Esophagus squamous epithelium (tissue), 4 donors: ENCODE data around the gene ATP8A2.

ENCODE experiments used
- CTCF ChIP-seq, 6 experiments: fragments of 450-650 bp in 4 of 6; fragments of 200-600 bp in 2 of 6; sonication (generic) in 2 of 6; IDR thresholded peaks; one replicate each; pipeline ENCODE4 v1.5.1; 2016 to 2019; ENCODE audit warnings: antibody characterized with exemption in 6 of 6, mild to moderate bottlenecking in 4 of 6, moderate library complexity in 4 of 6
- POLR2A ChIP-seq, 4 donors: fragments of 450-650 bp; IDR thresholded peaks; one replicate each; pipeline ENCODE4 v1.6.1; 2017; ENCODE audit warnings: antibody characterized with exemption in 4 of 4, mild to moderate bottlenecking in 4 of 4, moderate library complexity in 3 of 4

- TF ChIP-seq CTCF (IDR thresholded peaks at IDR 0.05) (no peak), POLR2A (IDR thresholded peaks at IDR 0.05) (no peak)
These were observed 488.5 kb downstream of the ATP8A2 start for GRCh38 chr13:25860265-25860664.
